Activated effector memory CD4-positive, alpha-beta T cell treated with anti-CD3 and anti-CD28 coated beads, Interleukin-2, amount 50 U/mL, for 16 hours (primary cell): ENCODE measurements around the gene DPP6.

Source experiments
- DNase-seq: peaks from one replicate; pipeline ENCODE4 v3.0.0-alpha.2; 2020

The DPP6 gene

GRCh38 chr7:154566877-154567276 is 514.7 kb downstream of the DPP6 start:
- no peak for DNase-seq

GRCh38 chr7:154568346-154568745 is 516.1 kb downstream of the DPP6 start:
- no peak for DNase-seq

GRCh38 chr7:154569916-154570315 is 517.7 kb downstream of the DPP6 start:
- DNase-seq: no peak

GRCh38 chr7:154571772-154572171 is 519.6 kb downstream of the DPP6 start:
- no peak for DNase-seq

GRCh38 chr7:154574235-154574634 is 522.0 kb downstream of the DPP6 start:
- no peak for DNase-seq

GRCh38 chr7:154575497-154575896 is 523.3 kb downstream of the DPP6 start:
- no peak for DNase-seq

GRCh38 chr7:154576604-154577003 is 524.4 kb downstream of the DPP6 start:
- no peak for DNase-seq

- no peak for DNase-seq
Observed at GRCh38 chr7:154577141-154577873, 525.1 kb downstream of the DPP6 start.

- no peak for DNase-seq
Observed at GRCh38 chr7:154578336-154578735, 526.1 kb downstream of the DPP6 start.

GRCh38 chr7:154579711-154580110 is 527.5 kb downstream of the DPP6 start:
- no peak for DNase-seq

GRCh38 chr7:154581251-154581890 is 529.2 kb downstream of the DPP6 start:
- DNase-seq: no peak

GRCh38 chr7:154583454-154583853 is 531.3 kb downstream of the DPP6 start:
- no peak for DNase-seq

GRCh38 chr7:154584352-154585252 is 532.4 kb downstream of the DPP6 start:
- no peak for DNase-seq

- DNase-seq: no peak
Observed at GRCh38 chr7:154587792-154588191, 535.6 kb downstream of the DPP6 start.

GRCh38 chr7:154591544-154591943 is 539.3 kb downstream of the DPP6 start:
- DNase-seq: no peak

- DNase-seq: no peak
Observed at GRCh38 chr7:154592388-154592787, 540.2 kb downstream of the DPP6 start.

- DNase-seq: no peak
Observed at GRCh38 chr7:154598396-154598795, 546.2 kb downstream of the DPP6 start.

GRCh38 chr7:154598864-154599263 is 546.7 kb downstream of the DPP6 start:
- DNase-seq: no peak

- no peak for DNase-seq
Observed at GRCh38 chr7:154610903-154611302, 558.7 kb downstream of the DPP6 start.

- no peak for DNase-seq
Observed at GRCh38 chr7:154613811-154614210, 561.6 kb downstream of the DPP6 start.

GRCh38 chr7:154620141-154620755 is 568.0 kb downstream of the DPP6 start:
- DNase-seq: no peak

GRCh38 chr7:154623399-154623798 is 571.2 kb downstream of the DPP6 start:
- no peak for DNase-seq

GRCh38 chr7:154627646-154628290 is 575.6 kb downstream of the DPP6 start:
- no peak for DNase-seq
